SW480 (cell line): ENCODE results near the gene LYPD6B.
"Not testable (repeated sequence)": the region's sequence is repeated elsewhere in the genome, so short reads cannot be mapped to it uniquely, and the experiment has no call there.

Experiments
- DNase-seq: peaks from one replicate; pipeline ENCODE4 v3.0.0-alpha.2; 2016; ENCODE audit warnings: low spot score

Gene LYPD6B

GRCh38 chr2:149205143-149205542 is 166.6 kb downstream of the LYPD6B start:
- no peak for DNase-seq

GRCh38 chr2:149213764-149214493 is 175.4 kb downstream of the LYPD6B start:
- DNase-seq, result no peak

- no peak for DNase-seq
Observed at GRCh38 chr2:149218497-149218896, 180.0 kb downstream of the LYPD6B start.

- DNase-seq, result no peak
Observed at GRCh38 chr2:149219856-149220255, 181.4 kb downstream of the LYPD6B start.

- DNase-seq, result no peak
Observed at GRCh38 chr2:149221002-149221401, 182.5 kb downstream of the LYPD6B start.

GRCh38 chr2:149221898-149222297 is 183.4 kb downstream of the LYPD6B start:
- DNase-seq, result no peak

GRCh38 chr2:149223472-149224095 is 185.1 kb downstream of the LYPD6B start:
- no peak for DNase-seq

- no peak for DNase-seq
Observed at GRCh38 chr2:149224543-149224942, 186.0 kb downstream of the LYPD6B start.

- no peak for DNase-seq
Observed at GRCh38 chr2:149225446-149225845, 186.9 kb downstream of the LYPD6B start.

GRCh38 chr2:149226790-149227189 is 188.3 kb downstream of the LYPD6B start:
- no peak for DNase-seq

- DNase-seq, result no peak
Observed at GRCh38 chr2:149235816-149236375, 197.4 kb downstream of the LYPD6B start.

GRCh38 chr2:149236410-149236809 is 197.9 kb downstream of the LYPD6B start:
- no peak for DNase-seq

- no peak for DNase-seq
Observed at GRCh38 chr2:149246186-149246585, 207.7 kb downstream of the LYPD6B start.

GRCh38 chr2:149251436-149251835 is 212.9 kb downstream of the LYPD6B start:
- not testable (repeated sequence) for DNase-seq

- DNase-seq, result not testable (repeated sequence)
Observed at GRCh38 chr2:149256877-149257276, 218.4 kb downstream of the LYPD6B start.

- peak; percentile 5 for DNase-seq
Observed at GRCh38 chr2:149258531-149258930, 220.0 kb downstream of the LYPD6B start.

- DNase-seq, result no peak
Observed at GRCh38 chr2:149259136-149259535, 220.6 kb downstream of the LYPD6B start.

GRCh38 chr2:149261692-149262091 is 223.2 kb downstream of the LYPD6B start:
- no peak for DNase-seq
